CD4-positive, alpha-beta T cell treated with Interleukin-21 for 1 hour (primary cell): Measurements from ENCODE around the gene WDR17.

ENCODE experiments used
- DNase-seq: peaks from one replicate; pipeline ENCODE4 v3.0.0-alpha.2; 2020

WDR17 gene

GRCh38 chr4:176102414-176103063 is 36.9 kb downstream of the WDR17 start:
- DNase-seq, result no peak

GRCh38 chr4:176107695-176108094 is 42.1 kb downstream of the WDR17 start:
- DNase-seq, result no peak

GRCh38 chr4:176123710-176124407 is 58.2 kb downstream of the WDR17 start:
- DNase-seq, result no peak

- DNase-seq, result no peak
These were observed 59.4 kb downstream of the WDR17 start for GRCh38 chr4:176125063-176125462.

- no peak for DNase-seq
These were observed 69.0 kb downstream of the WDR17 start for GRCh38 chr4:176134670-176135069.

- no peak for DNase-seq
These were observed 72.0 kb downstream of the WDR17 start for GRCh38 chr4:176137631-176138030.

GRCh38 chr4:176139518-176139917 is 73.9 kb downstream of the WDR17 start:
- no peak for DNase-seq

- no peak for DNase-seq
These were observed 76.6 kb downstream of the WDR17 start for GRCh38 chr4:176142253-176142652.

GRCh38 chr4:176149680-176150355 is 84.2 kb downstream of the WDR17 start:
- DNase-seq, result no peak

- peak; percentile 4 for DNase-seq
These were observed 84.7 kb downstream of the WDR17 start for GRCh38 chr4:176150356-176150682.

GRCh38 chr4:176150704-176151103 is 85.1 kb downstream of the WDR17 start:
- no peak for DNase-seq

- DNase-seq, result no peak
These were observed 87.5 kb downstream of the WDR17 start for GRCh38 chr4:176153124-176153523.

GRCh38 chr4:176156656-176157055 is 91.0 kb downstream of the WDR17 start:
- no peak for DNase-seq

- DNase-seq, result no peak
These were observed 97.4 kb downstream of the WDR17 start for GRCh38 chr4:176163041-176163440.

GRCh38 chr4:176185051-176185450 is 119.4 kb downstream of the WDR17 start:
- DNase-seq, result no peak

GRCh38 chr4:176186067-176186466 is 120.4 kb downstream of the WDR17 start:
- no peak for DNase-seq

- no peak for DNase-seq
These were observed 121.2 kb downstream of the WDR17 start for GRCh38 chr4:176186671-176187395.

GRCh38 chr4:176187624-176188023 is 122.0 kb downstream of the WDR17 start:
- no peak for DNase-seq

GRCh38 chr4:176188654-176189053 is 123.0 kb downstream of the WDR17 start:
- no peak for DNase-seq

- no peak for DNase-seq
These were observed 124.5 kb downstream of the WDR17 start for GRCh38 chr4:176189891-176190795.

- DNase-seq, result no peak
These were observed 126.3 kb downstream of the WDR17 start for GRCh38 chr4:176191974-176192373.

GRCh38 chr4:176193126-176193525 is 127.5 kb downstream of the WDR17 start:
- no peak for DNase-seq

GRCh38 chr4:176193938-176194337 is 128.3 kb downstream of the WDR17 start:
- DNase-seq, result no peak
